Right ventricle myocardium superior (tissue), 1 donor: ENCODE measurements around the gene SLC39A13. TPM values are rescaled to one million over a fixed set of nuclear protein-coding genes. Genes with fewer than 3 reads are reported as not detected.

Experiments used
- ATAC-seq: fragments of 200-7000 bp; cut with Tn5 transposase; one replicate; pipeline ENCODE4 v1.9.1; 2020; ENCODE audit warnings: mild to moderate bottlenecking; ENCODE audit not compliant: poor library complexity
- DNase-seq: peaks from one replicate; pipeline ENCODE4 v3.0.0-alpha.2; 2020
- intact Hi-C: fragments of 100-400 bp; cut with DNase I; formaldehyde crosslinking; loops from one replicate; pipeline ENCODE4 v1.11.2; 2022
- microRNA-seq: library from miRNA; unstranded; fragments of <30 nt; microRNA quantifications from one replicate; pipeline ENCODE4 v1.2.0, GENCODE V29; 2020
- total RNA-seq: library from RNA; stranded (reverse); fragmentation: NEBNext Ultra II Directional; extraction: Animal tissue kit (Norgen Biotek cat#: 25700); gene quantifications from one replicate; pipeline ENCODE4 v1.2.1, GENCODE V29; 2021
- donor health status: DM: no; HTN: yes; CAD: no; lungs with severe emphysema.

The SLC39A13 gene
- total RNA-seq, 1 donor from 2014 or later, result 34.5 TPM

- ATAC-seq (no peak), DNase-seq (no peak)
- intact Hi-C loops, result no loop called here
Measured at GRCh38 chr11:47464483-47464882, 56.1 kb downstream of the SLC39A13 start.

Small RNAs within 50 kb of the gene (microRNA-seq; reads per million reads assigned to microRNA genes)
- not detected for gene MIR4487

Other genes starting within 250 kb of the SLC39A13 start
- gene ARFGAP2, start 231.7 kb upstream of the SLC39A13 start, total RNA-seq, result 46.1 TPM
- 175 TPM for gene PACSIN3, start 222.2 kb upstream of the SLC39A13 start, total RNA-seq
- gene DDB2, start 193.6 kb upstream of the SLC39A13 start, total RNA-seq, result 9.3 TPM
- gene ACP2, start 159.8 kb upstream of the SLC39A13 start, total RNA-seq, result 18.4 TPM
- 19.1 TPM for gene NR1H3, start 150.6 kb upstream of the SLC39A13 start, total RNA-seq
- 39.7 TPM for gene MADD, start 138.5 kb upstream of the SLC39A13 start, total RNA-seq
- gene MYBPC3, start 55.9 kb upstream of the SLC39A13 start, total RNA-seq, result 2,568 TPM
- gene SPI1, start 30.0 kb upstream of the SLC39A13 start, total RNA-seq, result 11.1 TPM
- 166 TPM for gene PSMC3, start 17.8 kb downstream of the SLC39A13 start, total RNA-seq
- gene RAPSN, start 40.5 kb downstream of the SLC39A13 start, total RNA-seq, result 6.7 TPM
- 97.4 TPM for gene CELF1, start 144.5 kb downstream of the SLC39A13 start, total RNA-seq
- gene PTPMT1, start 157.0 kb downstream of the SLC39A13 start, total RNA-seq, result 20.9 TPM
- gene KBTBD4, start 170.4 kb downstream of the SLC39A13 start, total RNA-seq, result 12.9 TPM
- gene NDUFS3, start 170.5 kb downstream of the SLC39A13 start, total RNA-seq, result 350 TPM
- gene FAM180B, start 178.1 kb downstream of the SLC39A13 start, total RNA-seq, result not detected
- 0.48 TPM for gene C1QTNF4, start 185.8 kb downstream of the SLC39A13 start, total RNA-seq
- 111 TPM for gene MTCH2, start 234.0 kb downstream of the SLC39A13 start, total RNA-seq